GM18517 (cell line): ENCODE data around the gene PPP1R9B.

ENCODE experiments used
- ATAC-seq: cut with Tn5 transposase; IDR thresholded peaks from one replicate; pipeline ENCODE4 v1.9.1; 2021; ENCODE audit warnings: mild to moderate bottlenecking, moderate library complexity; ENCODE audit not compliant: unreplicated experiment

The PPP1R9B gene

DNA sequence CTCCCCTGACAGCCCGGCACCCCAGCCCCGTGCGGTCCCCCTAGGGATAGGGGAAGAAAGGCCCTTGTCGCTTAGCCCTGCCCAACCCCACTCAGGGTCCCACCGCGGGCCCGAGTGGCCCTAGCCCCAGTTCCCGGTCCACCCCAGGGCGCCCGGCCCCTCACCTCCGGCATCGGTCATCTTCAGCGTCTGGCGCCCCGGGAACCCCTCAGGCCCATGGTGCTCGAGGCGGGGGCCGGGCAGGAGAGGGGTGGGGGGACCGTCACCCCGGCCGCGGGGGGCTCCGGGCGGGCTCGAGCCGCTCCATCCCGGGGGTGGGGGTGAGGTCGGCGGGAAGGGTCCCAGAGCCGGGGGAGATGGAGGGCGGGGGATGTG is 21.1 kb downstream of the PPP1R9B start:
- ATAC-seq: no peak

DNA sequence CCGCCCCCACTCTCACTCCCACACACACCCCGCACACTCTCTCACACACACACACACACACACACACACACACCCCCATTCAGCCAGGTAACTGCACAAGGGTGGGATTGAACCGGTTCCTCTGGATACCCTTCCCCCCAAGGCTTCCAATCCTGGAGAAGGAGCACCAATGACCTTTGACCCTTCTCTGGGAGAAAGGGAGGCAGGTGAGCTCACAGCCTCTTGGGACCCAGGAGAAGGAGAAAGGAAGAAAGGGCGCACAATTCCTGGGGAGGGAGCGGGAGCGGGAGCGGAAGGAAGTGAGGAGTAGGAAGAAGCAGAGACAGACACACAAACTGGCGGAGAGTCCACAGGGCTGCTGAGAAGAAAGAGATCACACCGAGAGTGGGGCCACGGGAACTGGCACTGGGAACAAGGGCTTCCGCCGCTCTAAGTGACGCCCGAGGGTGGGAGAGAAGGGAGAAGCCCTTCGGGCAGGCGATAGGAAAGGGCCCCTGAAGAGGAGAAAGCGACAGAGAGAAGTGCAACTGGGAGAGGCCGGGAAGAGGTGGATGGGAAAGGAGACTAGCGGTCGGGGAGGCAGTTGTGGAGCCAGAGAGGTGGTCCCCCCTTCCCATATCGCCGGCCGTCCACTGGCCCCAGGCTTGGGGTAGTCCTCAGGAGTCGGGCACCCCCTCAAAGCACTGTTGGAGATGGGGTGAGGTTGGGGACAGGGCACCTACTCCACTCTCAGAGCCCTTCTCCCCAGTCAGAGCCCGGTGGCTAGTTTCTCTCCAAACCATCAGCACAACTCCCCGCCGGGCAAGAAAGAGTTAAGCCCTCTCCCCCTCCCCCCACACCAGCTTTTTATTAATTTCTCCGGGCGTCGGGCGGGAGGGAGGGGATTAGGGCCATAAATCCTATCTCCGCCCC is 21.8 kb downstream of the PPP1R9B start:
- ATAC-seq: no peak

DNA sequence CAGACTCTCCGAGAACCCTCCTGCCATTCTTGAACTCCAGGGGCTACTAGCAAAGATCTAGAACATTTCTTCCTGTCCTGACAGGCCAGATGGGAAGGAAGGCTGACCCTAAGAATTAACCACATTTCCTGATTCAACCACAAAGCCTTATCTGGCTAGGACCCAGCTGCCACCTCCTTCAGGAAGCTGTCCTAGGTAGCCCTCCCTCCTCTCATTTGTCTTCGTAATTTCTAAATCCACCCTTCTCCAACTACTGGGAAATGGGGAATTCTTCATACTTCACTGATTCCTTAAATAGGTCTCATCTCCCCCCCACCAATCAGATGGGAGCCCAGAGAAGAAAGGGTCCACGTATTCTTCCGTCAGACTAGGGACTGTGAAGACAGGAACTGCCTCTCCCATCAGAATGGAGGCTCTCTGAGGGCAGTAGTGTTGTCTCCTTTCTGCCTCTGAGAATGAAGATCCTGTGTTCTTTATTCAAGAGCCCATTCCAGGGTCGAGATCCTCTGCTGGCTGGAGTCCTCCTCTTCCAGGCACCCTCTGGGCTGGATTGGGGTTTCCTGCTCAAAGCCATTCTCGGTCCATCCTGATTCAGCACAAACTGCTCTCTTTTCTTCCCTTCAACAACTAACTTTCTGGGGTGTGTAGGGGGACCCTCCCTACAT is 22.6 kb downstream of the PPP1R9B start:
- ATAC-seq: no peak

DNA sequence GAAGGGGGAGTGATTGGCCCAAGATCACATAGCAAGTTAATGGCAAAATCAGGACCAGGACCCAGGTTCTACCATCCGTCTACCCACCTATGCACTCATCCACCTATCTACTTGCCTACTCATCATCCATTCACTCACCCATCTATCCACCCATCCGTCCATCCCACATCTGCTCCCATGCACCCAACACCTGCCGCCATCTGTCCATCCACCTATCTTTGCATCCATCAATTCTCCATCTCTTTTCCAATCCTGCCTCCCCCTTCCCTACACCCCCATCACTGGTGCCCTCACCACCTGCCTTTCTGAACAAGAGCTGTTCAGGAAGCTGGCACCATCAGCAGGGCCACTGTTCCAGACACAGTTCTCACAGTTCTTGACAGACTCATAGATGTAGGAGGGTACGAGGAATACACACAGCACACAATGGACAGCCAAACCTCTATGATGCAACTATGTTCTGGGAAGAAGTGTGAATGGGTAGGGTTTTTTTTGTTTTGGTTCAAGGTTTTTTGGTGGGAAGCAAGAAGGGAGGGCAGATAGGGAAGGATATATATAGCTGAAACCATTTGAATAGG is 25.0 kb downstream of the PPP1R9B start:
- no peak for ATAC-seq

DNA sequence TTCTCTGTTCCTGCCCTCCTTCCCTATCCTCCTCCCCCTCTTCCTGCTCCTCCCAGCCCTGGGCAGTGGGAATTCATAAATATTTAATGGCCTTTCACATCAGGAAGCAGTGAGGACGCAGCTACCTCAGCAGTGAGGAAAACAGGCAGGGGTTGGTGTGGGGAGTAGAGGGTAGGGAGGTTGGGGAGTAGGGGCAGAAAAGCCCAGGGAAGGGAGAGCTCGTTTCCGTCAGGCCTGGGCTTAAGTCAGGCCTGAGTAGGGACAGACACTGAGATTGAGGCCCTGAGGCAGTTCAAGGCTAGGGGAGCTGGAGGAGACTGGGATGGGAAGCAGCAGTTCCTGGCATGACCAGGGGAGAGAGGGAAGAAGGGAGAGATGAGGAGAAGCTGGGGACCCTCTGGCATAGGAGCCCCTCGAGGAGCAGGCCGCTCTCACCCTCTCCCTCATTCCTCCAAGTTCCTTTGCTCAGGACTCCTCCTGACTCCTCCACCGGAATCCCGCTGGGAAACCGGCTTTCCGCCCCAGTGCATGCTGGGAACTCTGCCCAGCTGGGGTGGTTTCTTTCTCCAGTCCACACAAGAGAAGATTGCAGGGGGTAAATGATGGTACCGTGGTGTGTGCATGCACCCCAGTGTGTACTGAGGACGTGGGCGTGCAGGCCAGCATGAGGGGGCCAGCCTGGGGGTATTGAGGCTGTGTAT is 26.7 kb downstream of the PPP1R9B start:
- no peak for ATAC-seq

DNA sequence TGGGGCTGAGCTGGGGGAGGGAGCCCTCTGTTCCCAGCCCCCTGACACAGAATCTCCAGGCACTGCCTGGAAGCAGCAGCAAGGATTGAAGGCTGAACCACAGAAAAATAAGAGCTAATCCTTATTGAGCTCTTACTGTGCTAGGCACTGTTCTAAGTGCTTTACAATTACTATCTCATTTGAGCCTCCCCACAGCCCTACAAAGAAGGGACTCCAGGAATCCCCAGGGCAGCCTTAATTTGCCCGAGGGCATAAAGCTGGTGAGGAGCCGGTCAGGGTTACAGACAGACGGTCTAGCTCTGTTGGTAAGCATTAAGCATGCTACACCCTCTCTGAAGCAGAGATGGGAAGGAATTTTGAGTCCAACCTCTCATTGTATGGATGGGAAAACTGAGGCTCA is 27.5 kb downstream of the PPP1R9B start:
- ATAC-seq: no peak

DNA sequence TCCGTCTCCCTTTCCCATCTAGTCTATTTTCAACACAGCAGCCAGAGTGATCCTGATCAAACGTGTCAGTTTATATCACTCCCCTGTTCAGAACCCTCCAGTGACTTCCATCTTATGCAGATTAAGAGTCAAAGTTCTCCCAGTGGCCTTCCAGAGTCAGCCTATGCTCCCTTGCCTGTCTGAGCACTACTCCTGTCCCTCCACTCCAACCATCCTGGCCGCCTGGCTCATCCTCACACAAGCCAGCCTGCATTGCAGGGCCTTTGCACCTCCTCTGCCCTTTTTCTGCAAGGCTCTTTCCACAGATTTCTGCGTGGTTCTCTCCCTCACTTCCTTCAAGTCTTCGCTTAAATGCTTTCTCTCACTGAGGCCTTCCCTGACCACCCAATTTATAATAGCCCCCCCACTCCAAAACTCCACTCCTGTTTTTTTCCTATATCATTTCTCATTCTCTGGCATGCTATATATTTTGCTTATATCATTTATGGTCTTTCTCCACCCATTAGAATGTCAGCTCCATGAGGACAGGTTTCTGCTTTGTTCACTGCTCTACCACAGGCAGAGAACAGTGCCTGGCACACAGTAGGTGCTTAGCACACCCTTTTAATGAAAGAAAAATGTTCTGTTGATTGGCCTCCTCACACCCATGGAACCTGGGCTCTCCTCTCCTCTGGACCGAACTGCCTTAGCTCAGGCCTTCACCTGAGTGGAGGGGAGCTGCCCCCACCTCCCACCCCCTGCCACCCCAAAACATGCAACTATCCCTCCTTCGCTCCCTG is 29.8 kb downstream of the PPP1R9B start:
- no peak for ATAC-seq

DNA sequence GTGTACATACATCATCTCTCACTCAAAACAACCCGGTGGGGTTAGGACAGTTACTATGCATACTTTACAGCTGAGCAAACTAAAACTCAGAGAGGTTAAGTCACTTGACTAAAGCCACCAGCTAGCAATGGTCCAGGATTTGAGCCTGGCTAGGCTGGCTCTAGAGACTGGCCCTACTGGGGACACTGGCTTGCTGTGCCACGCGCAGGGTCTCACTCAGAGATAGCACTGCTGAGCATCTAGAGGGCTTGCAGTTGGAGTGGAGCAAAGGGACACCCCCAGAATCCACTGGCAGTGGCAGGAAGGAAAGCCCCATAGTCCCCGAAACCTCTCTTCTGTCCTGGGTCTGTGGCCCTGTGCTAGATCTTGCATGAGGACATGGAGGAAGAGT is 31.7 kb downstream of the PPP1R9B start:
- no peak for ATAC-seq

DNA sequence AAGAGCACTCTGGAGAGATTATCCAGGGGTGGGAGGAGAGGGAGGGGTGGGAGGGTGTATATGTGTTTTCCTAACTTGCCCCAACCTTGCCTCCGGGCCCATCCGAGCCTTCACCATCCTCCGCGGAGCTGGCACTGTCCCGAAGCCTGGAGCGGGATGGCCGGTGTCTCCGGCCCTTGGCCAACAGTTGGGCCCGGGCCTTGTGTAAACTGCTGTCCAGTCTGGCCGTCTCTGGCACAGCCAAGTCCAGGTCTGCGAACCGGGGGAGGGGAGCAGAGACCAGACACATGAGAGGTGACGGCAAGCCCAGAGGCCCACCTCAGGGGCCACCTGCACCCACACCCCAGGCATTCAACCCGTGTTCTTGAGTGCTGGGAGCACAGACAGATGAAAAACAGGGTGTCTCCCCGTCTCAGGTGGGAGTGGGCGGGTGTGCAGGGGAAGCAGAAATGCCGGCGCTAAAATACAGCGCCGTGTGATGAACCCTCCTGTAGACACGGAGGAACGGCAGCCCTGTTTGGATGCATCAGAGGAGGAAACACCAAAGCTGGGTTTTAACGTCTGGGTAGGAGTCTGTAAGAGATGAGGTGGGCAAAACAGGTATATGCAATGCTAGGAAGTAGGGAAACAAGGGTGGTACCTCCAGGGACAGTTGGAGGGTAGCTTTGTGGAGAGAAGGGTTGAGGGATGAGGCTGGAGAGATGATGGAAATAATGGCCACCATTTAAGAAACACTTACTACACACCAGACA is 32.2 kb downstream of the PPP1R9B start:
- no peak for ATAC-seq

DNA sequence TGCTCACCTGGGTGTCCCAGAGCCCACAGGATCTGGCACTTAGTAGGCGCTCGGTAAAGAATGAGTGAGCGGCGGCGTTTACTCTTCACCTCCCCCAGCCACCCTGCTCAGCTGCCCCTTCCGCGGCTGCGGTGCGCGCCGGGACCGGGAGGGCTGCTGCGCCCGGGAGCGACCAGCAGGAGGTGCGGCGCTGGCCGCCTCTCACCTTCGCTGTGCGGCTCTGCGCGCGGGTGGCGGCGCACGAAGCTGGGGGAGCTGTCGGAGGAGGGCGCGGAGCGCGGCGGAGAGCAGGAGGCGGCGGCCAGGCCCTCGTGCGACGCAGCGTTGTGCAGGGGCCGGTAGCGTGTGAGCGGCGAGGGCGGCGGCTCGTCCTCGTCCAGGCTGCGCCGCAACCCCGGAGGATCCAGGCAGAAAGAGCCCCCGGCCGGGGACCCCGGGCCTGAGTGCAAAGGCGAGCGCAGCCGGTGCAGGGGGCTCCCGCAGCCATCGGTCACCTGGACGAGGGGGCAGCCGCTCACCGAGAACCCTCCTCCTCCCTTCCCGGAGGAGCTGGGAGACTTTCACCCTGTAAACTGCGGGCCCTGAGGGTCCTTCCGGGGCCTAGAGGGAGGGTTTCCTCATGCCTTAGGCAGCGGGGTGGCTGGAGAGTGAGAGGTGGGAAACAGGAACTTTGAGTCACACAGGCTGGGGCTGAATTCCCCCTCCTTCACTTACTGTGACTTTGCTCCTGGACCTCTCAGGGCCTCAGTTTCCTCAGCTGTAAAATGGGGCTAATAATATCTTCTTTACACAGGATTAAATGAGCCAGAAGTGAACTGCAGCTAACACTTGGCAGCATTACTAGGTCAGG is 33.0 kb downstream of the PPP1R9B start:
- ATAC-seq: no peak

DNA sequence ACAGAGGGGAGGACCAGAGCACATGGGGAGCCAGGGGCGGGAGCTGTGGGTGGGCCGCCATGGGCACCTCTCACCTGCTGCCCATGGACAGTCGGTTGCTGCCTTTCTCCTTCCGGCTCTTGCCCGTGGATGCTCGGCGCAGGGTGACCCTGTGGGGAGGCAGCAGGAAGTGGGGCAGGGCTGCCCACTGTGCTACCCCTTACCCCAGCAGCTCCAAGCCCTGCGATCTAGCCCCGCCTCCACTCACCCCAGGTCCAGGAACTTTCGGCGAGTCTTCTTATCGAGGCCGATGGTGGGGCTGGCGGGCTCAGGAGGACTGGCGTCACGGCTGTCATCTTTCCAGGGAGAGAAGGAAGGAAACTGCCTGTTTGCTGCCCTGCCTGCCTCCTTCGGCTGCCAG is 34.7 kb downstream of the PPP1R9B start:
- ATAC-seq: no peak

DNA sequence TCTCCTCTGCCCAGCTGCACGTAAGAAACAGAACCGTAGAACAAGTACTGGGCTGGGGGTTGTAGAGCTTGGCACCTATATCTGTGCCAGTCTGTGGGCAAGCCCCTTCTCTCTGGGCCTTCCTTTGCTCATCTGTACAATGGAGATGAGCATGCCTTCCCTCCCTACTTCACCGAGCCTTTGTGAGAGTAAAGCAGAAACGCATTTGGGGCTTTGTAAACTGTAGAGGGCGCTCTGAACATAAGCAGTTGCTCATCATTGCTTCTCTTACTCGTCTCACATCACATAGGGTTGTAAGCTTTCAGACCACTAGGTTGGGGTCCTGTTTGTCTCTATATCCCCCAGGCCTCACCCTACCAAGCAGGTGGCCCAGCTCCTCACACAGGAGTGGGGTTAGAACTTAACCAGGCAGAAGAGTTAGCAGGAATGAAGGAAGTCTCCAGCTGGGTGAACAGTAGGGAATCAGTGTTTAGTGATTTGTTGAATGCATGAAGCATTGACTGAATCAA is 35.6 kb downstream of the PPP1R9B start:
- ATAC-seq: no peak

DNA sequence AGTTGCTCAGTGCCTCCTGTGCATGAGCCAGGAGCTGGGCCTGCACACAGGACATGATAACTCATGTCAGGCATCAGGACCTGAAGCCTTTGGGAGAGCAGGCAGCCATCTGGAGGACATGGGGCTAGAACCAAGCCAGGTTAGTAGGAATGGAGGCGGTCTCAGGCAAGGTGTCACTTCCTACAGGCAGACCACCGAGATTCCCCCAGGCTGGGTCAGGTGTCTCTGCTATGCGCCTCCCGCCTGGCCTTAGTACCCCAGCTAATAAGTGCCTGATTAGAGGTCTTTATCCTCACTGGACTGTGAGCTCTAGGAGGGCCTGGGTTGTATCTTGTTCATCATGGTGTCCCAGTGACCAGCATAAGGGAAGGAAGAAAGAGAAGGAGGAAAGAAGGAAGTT is 36.1 kb downstream of the PPP1R9B start:
- no peak for ATAC-seq

DNA sequence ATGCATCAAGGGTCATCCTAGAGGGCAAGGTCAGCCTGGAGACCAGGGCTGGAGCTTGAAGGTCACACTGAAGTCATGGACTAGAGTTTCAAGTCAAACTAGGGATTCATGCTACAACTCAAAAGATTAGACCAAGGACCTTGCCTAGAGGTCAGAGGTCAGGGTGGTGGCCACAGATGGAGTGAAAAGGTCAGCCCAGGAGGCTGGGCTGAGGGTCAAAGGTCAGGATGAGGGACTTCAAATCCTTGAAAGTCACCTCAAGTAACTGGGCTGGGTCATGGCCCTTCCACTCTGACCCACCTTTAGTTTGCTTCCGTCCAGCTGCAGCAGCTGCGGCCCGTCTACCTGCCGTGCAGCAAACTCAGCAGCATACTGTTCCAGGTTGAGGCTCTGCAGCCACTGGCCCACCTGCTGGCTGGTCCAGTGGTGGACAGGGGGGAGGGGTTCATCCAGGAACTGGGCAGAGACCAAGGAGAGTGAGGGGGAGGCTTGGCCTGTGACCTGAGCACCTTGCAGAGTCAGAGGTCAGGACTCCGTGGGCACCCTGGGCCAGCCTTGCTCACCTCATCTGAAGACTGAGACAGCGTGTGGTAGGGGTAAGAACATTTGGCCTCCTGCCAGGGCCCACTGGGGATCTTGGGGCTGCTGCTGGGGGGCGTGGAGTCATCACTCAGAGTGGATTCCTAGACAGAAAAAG is 36.7 kb downstream of the PPP1R9B start:
- ATAC-seq: no peak

DNA sequence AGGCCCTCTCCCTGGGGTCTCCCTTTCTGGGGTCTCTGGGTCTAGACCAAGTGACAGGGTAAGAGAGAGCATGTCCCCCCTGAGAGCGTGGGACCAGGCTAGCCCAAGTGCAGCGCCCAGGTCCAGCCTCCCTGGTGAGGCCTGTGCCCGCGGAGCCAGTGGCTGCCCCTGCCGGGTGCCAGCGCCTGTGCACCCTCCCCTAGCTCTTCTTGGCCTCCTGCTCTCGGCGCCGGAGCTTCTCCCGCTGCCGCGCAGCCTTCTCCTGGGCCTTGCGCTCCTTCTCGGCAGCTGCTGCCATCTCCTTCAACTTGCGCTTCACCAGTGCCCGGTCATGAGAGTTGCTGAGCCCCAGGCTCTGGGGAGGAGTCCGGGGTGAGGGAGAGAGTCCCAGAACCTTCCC is 37.8 kb downstream of the PPP1R9B start:
- ATAC-seq: no peak

DNA sequence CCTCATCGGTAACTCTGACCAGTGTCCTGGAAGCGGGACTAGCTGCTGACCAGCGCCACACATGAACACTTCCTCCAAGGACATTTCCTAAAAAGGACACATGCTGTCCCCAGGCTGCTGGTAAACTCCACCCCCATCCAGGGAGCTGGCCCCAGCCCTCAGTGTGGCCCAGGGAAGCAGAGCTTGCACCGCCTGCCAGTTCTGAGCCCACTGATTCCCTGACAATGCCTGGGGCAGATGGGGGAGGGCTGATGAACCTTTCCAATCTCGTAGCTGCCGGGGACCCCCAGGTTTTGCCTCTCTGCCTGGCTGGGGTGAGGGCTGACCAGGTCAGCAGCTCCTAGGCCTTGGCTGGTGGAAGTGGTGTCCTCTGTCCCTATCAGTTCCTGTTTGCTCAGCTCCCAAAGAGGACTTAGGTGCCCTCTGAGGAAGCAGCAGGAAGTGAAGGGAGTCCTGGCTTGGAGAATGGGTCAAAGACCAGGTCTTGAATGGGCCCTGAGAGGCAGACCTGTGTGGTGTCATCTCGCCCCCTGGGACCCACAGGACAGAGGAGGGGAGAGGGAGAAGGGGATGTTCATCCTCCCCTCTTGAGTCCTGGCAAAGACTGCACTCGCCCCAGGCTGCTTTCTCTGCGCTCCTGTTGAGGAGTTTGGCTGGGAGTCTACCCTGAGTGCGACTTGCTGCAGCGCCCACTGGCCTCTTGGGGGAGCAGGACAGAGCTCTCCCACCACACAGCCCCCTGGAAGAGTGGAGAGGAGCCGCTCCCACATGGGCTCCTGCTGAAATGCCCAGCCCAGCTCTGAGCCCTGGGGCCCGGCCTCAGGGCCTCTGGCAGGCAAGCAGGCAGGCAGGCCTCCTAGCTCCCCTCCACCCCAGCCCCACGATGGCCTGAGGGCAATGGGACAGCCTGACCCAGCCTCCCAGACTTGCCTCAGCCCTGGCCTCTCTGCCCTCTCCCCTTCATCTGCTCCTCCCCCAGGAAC is 38.5 kb downstream of the PPP1R9B start:
- no peak for ATAC-seq
